ENCODE results near the gene RASGRF1.

GRCh38 chr15:79051941-79052731 is 38.4 kb downstream of the RASGRF1 start:
- no peak for TF ChIP-seq POLR2AphosphoS5 (IDR thresholded peaks at IDR 0.05; ENCODE audit: low read depth, low read length)
- no peak for TF ChIP-seq POLR2A (IDR thresholded peaks at IDR 0.05; ENCODE audit: low read depth, low read length)

All from GM12892 (cell line).